Colonic mucosa (tissue), 4 donors: ENCODE measurements around the gene RAPH1. TPM values are rescaled to one million over a fixed set of nuclear protein-coding genes. Genes with fewer than 3 reads are reported as not detected.
A peak's percentile ranks its signal among the peaks of the same experiment; 100 is the strongest.

Experiments
- DNase-seq: peaks from one replicate; pipeline ENCODE4 v3.0.0-alpha.2; 2020
- H3K27ac ChIP-seq: fragments of 200-600 bp; one replicate; pipeline ENCODE4 v1.8.0; 2021
- H3K27me3 ChIP-seq: fragments of 200-600 bp; one replicate; pipeline ENCODE4 v1.8.0; 2021
- H3K36me3 ChIP-seq: fragments of 200-600 bp; one replicate; pipeline ENCODE4 v1.8.0; 2021
- H3K4me1 ChIP-seq: fragments of 200-600 bp; one replicate; pipeline ENCODE4 v1.8.0; 2021; ENCODE audit warnings: mild to moderate bottlenecking
- H3K4me3 ChIP-seq: fragments of 200-600 bp; one replicate; pipeline ENCODE4 v1.8.0; 2021
- H3K9ac ChIP-seq, 2 donors: one replicate each; pipeline ENCODE4 v1.7.0; 2013; ENCODE audit warnings: control low read depth in 2 of 2, low read depth in 2 of 2, low read length in 2 of 2
- H3K9me3 ChIP-seq: fragments of 200-600 bp; one replicate; pipeline ENCODE4 v1.8.0; 2021
- intact Hi-C: fragments of 100-400 bp; cut with DNase I; formaldehyde crosslinking; loops from one replicate; pipeline ENCODE4 v1.14.1; 2022
- total RNA-seq, 2 donors: library from RNA; stranded (reverse); fragmentation: NEBNext Ultra II Directional in 1 of 2; extraction: Animal tissue kit (Norgen Biotek cat#: 25700) in 1 of 2; gene quantifications; one replicate each; pipeline ENCODE4 v1.2.1, GENCODE V29; 2021
- TF ChIP-seq, protein P1 (sequence below): fragments of 200-600 bp; IDR thresholded peaks from one replicate; pipeline ENCODE4 v1.8.0; 2022; ENCODE audit warnings: antibody characterized with exemption, mild to moderate bottlenecking
- donor health status: healthy.
- donor health status: DM: no; HTN: no; CAD: no.
- donor health status: DM: no; HTN: no; CAD: no.

Gene RAPH1
- total RNA-seq, 2 donors from 2014 or later, result 26.1 to 39.5 TPM

DNA sequence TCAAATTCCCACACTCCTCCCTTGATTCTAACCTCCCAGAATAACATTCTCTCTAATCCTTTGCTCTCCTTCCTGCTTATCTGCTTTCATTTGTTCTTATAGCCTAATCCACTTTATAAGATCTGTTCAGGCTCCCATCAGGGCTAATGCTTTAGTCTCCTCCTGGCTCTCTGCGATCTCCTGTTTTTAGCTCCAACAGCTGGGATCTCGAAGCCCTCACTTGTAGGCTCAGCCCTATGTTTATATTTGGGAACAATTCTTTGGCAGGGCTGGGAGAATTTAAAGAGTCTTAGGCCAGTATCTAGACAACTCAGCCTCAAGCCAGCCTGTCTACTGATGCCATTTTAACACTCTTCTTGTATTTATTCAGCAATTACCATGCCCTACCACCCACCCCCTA is 27.2 kb upstream of the RAPH1 start:
- DNase-seq, result no peak
- Histone ChIP-seq H3K27me3 (no peaks in the 10 kb centered on the region), H3K9ac (no peak overlapping the region), H3K27ac (no peak overlapping the region), H3K4me1 (no peaks in the 10 kb centered on the region), H3K4me3 (no peak overlapping the region), H3K36me3 (no peaks in the 10 kb centered on the region), H3K9me3 (no peaks in the 10 kb centered on the region)
- TF ChIP-seq, protein P1, sequence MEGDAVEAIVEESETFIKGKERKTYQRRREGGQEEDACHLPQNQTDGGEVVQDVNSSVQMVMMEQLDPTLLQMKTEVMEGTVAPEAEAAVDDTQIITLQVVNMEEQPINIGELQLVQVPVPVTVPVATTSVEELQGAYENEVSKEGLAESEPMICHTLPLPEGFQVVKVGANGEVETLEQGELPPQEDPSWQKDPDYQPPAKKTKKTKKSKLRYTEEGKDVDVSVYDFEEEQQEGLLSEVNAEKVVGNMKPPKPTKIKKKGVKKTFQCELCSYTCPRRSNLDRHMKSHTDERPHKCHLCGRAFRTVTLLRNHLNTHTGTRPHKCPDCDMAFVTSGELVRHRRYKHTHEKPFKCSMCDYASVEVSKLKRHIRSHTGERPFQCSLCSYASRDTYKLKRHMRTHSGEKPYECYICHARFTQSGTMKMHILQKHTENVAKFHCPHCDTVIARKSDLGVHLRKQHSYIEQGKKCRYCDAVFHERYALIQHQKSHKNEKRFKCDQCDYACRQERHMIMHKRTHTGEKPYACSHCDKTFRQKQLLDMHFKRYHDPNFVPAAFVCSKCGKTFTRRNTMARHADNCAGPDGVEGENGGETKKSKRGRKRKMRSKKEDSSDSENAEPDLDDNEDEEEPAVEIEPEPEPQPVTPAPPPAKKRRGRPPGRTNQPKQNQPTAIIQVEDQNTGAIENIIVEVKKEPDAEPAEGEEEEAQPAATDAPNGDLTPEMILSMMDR, result no peak
- intact Hi-C loops, result no loop called here

DNA sequence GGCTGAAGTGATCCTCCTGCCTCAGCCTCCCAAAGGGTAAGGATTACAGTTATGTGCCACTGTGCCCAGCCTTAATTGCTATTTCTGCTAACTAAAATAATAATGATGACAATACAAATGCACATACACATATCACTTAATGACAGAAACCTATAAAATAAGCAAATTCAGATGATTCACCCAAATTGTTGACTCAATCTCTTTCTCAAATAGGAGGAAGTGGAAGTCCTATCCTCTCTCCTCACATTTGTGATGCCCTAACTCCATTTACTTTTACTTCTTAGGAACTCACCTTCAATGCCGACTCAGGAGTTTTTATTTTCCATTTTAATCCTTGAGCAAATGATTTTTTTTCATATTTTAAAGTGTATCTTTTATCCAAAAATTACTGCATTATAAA is 24.5 kb upstream of the RAPH1 start:
- DNase-seq, result no peak
- TF ChIP-seq, protein P1, result no peak

DNA sequence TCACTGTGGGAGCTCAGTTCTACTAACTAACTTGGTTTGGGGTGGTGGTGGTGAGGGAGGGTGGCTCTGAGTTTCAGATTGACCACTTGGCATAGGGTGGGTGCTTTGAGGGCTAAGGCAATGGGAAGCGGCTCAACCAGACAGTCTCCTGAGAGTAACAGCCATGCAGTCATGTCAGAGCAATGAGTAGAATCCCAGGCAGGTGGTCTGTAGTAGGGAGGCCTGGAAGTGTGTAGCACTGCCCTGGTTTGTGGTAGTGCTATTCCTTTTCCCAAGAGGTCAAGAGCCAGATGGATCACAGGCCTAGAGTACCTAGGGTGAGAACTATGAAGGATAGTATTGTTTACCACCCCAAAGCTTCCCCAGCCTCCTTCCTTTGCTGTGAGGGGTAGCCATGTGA is 18.7 kb upstream of the RAPH1 start:
- Histone ChIP-seq H3K9ac (no peak overlapping the region), H3K36me3 (no peaks in the 10 kb centered on the region), H3K4me1 (no peaks in the 10 kb centered on the region), H3K27me3 (no peaks in the 10 kb centered on the region), H3K9me3 (no peaks in the 10 kb centered on the region), H3K27ac (no peak overlapping the region), H3K4me3 (no peak overlapping the region)
- TF ChIP-seq, protein P1, result no peak
- intact Hi-C loops, result no loop called here
- DNase-seq, result no peak

More for the DNA sequence above, 24.5 kb upstream of the RAPH1 start:
- Histone ChIP-seq H3K4me3 (no peak overlapping the region), H3K27ac (no peak overlapping the region), H3K9ac (no peak overlapping the region), H3K36me3 (no peaks in the 10 kb centered on the region), H3K27me3 (no peaks in the 10 kb centered on the region), H3K4me1 (no peaks in the 10 kb centered on the region), H3K9me3 (no peaks in the 10 kb centered on the region)
- intact Hi-C loops, result no loop called here

DNA sequence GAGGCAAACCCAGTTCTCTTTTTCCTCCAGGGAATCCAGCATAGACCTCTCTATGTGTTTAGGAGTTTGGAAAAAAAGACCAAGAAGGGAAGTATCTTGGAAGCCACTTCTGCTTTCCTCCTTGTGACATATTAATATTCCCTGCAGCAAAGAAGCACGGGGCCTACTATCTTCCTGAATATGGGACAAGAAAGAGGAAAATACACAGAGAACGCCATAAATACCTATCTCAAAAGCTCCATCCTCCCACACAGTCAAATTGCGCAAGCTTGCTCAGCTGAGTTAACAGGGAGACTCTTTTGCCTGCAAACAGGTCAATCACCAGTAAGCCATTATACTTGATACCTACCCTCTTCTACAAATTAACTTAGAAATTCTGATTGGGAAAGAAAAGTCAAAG is 16.7 kb upstream of the RAPH1 start:
- Histone ChIP-seq H3K27me3 (no peaks in the 10 kb centered on the region), H3K36me3 (no peaks in the 10 kb centered on the region), H3K4me1 (no peaks in the 10 kb centered on the region), H3K27ac (no peak overlapping the region), H3K9me3 (no peaks in the 10 kb centered on the region), H3K4me3 (no peak overlapping the region), H3K9ac (no peak overlapping the region)
- TF ChIP-seq, protein P1, result no peak
- intact Hi-C loops, result no loop called here
- DNase-seq, result peak; percentile 35

DNA sequence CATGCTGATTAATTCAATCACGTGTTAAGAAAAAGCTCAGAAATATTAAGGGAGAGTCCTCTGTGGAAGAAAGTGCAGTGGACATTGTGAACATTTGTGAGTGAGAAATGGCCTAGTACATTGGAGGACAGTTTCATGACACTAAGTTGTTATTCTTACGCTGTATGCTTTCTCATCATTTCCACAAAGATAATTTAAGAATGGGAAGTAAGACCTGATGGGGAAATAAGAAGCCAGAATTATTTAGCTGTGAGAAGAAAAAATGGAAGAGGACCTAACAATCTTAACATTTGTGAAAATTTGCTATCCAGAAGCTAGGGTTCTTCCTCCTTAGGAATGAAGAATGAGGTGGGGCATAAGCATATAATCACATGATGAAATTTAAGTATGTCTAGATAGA is 15.2 kb upstream of the RAPH1 start:
- intact Hi-C loops, result no loop called here
- Histone ChIP-seq H3K36me3 (no peaks in the 10 kb centered on the region), H3K4me1 (no peaks in the 10 kb centered on the region), H3K27me3 (no peaks in the 10 kb centered on the region), H3K4me3 (no peak overlapping the region), H3K27ac (no peak overlapping the region), H3K9ac (no peak overlapping the region), H3K9me3 (no peaks in the 10 kb centered on the region)
- TF ChIP-seq, protein P1, result no peak
- no peak for DNase-seq

DNA sequence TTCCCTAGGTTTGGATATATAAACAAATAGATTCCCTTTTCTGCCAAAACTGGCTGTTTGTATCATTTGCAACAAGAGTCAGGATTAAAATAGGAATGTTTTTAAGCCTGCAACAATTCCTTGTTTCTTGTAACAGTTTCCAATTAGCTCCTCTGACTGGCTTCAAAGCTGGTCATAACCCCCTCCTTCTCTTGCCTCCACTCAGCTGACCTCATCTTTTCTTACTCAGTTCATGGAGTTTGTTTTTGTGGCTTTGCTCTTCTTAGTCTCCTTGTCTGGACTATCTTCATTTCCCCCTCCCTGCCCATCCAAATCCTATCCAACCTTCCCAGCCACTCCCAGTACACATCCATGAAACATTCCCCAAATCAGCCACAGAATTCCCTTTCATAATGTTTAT is 14.3 kb upstream of the RAPH1 start:
- Histone ChIP-seq H3K9me3 (no peaks in the 10 kb centered on the region), H3K27ac (no peak overlapping the region), H3K9ac (no peak overlapping the region), H3K27me3 (no peaks in the 10 kb centered on the region), H3K36me3 (no peaks in the 10 kb centered on the region), H3K4me1 (no peaks in the 10 kb centered on the region), H3K4me3 (no peak overlapping the region)
- no peak for DNase-seq
- intact Hi-C loops, result no loop called here
- TF ChIP-seq, protein P1, result no peak
